Tongue (tissue), 2 donors: ENCODE measurements around the gene BYSL. TPM values are rescaled to one million over a fixed set of nuclear protein-coding genes. Genes with fewer than 3 reads are reported as not detected.
"Not testable (repeated sequence)": the region's sequence is repeated elsewhere in the genome, so short reads cannot be mapped to it uniquely, and the experiment has no call there.

ENCODE experiments used
- DNase-seq: peaks from one replicate; pipeline ENCODE4 v3.0.0-alpha.2; 2015
- total RNA-seq: library from RNA; depleted of rRNA; stranded (reverse); fragments of >200 nt; gene quantifications from one replicate; pipeline ENCODE4 v1.2.3, GENCODE V29; 2014

Gene BYSL
- total RNA-seq, 1 donor from 2014 or later = 15.5 TPM

DNA sequence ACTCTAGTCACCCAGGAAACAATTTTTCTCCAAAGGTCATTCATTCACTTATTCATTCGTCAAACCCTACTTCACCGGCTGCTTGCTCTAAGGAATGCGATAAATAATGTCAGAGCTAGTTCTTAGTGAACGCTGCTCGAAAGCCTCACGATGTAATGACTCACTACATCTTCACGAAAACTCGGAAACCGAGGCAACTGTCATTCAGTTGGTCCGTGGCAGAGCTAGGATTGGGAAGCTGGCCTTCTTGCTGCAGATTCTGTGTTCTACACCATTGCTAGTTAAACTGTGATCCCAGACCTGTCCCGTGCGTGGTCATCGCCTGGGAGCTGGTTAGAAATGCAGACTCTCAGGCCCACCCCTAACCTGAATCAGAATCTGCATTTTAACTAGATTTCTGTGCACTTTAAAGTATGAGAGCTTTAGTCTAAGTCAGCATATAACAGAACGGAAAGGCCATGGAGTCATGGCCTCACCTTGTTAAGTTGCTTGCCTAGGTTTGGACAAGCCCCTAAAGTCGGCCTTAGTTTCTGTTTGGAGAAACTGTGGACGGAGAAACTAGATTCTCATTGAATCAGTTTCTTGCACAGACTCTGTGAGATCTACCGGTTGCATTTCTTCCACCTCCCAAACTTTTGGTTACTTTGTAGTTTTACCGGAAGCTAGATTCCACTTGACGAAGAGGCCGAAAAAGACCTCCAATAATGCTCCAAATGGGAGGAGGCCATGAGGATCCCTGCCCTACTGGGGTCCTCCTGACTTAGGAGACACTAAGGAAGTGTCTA lies 21.0 kb downstream of the BYSL start:
- DNase-seq = no peak

DNA sequence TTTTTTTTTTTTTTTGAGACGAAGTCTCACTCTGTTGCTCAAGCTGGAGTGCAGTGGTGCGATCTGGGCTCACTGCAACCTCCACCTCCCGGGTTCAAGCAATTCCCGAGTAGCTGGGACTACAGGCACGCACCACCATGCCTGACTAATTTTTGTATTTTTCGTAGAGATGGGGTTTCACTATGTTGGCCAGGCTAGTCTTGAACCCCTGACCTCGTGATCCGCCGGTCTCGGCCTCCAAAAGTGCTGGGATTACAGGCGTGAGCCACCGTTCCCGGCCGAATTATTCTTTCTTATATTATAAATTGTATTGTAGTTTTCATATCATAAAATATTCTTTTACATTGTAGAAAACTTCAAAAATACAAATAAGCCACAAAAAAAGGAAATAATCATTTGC lies 21.6 kb downstream of the BYSL start:
- DNase-seq = not testable (repeated sequence)

- DNase-seq = no peak
Measured at GRCh38 chr6:41943456-41943855, 22.2 kb downstream of the BYSL start.

- DNase-seq = no peak
Measured at GRCh38 chr6:41947581-41948220, 26.4 kb downstream of the BYSL start.

GRCh38 chr6:41954668-41955067 lies 33.4 kb downstream of the BYSL start:
- no peak for DNase-seq

GRCh38 chr6:41955412-41955811 lies 34.1 kb downstream of the BYSL start:
- DNase-seq = no peak

GRCh38 chr6:41957117-41957516 lies 35.8 kb downstream of the BYSL start:
- no peak for DNase-seq

- DNase-seq = no peak
Measured at GRCh38 chr6:41958022-41958856, 36.9 kb downstream of the BYSL start.

- DNase-seq = no peak
Measured at GRCh38 chr6:41960028-41960427, 38.7 kb downstream of the BYSL start.

DNA sequence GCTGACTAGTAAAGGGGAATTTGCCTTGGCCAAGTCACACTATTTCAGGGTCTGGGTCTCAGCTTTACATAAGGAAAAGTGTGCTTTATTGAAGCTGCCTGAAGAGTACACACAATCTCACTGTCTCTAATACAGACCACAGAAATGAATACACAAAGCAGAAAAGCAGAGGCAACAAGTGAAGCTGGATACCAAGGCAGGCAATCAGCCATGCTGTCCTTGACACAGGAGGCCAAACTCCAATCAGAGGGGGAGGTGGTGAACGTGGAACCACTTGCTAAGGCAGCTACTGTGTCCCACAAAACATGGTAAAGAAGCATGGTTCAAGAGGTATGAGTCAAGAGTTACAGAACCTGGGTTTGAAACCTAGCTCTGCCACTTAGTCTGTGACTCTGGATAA lies 42.1 kb downstream of the BYSL start:
- DNase-seq = no peak

DNA sequence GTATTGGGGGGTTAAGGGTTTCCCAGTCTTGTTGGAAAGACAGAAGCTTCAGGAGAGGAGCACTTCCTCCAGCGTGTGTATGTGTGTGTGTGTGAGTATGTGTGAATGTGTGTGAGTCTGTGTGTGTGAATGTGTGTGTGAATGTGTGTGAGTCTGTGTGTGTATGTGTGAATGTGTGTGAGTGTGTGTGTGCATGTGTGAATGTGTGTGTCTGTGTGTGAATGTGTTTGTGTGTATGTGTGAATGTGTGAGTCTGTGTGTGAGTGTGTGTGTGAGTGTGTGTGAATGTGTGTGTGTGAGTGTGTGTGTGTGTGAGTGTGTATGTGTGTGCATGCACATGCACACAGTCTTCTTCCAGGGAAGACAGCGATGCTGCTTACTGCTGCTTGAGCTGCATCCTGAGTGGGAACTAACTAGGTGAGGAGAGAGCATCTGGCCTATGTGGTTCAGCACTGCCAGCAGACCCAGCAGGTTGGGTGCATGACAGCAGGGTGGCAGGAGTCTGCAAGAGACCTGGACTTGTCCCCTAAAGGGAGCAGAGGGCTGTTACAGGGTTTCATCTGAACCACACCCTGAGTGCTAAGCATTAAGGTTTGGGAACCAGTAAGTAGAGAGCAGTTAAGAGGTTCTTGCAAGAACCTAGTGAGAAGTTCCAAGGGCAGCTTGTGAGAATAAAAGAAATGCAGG lies 43.0 kb downstream of the BYSL start:
- no peak for DNase-seq

- no peak for DNase-seq
Measured at GRCh38 chr6:41965429-41966213, 44.3 kb downstream of the BYSL start.

- DNase-seq = no peak
Measured at GRCh38 chr6:41966214-41966920, 45.1 kb downstream of the BYSL start.

- no peak for DNase-seq
Measured at GRCh38 chr6:41966961-41967311, 45.6 kb downstream of the BYSL start.

GRCh38 chr6:41967312-41968287 lies 46.3 kb downstream of the BYSL start:
- no peak for DNase-seq

- no peak for DNase-seq
Measured at GRCh38 chr6:41970436-41970846, 49.1 kb downstream of the BYSL start.

- no peak for DNase-seq
Measured at GRCh38 chr6:41972826-41973225, 51.5 kb downstream of the BYSL start.

- DNase-seq = no peak
Measured at GRCh38 chr6:41974281-41974825, 53.1 kb downstream of the BYSL start.

DNA sequence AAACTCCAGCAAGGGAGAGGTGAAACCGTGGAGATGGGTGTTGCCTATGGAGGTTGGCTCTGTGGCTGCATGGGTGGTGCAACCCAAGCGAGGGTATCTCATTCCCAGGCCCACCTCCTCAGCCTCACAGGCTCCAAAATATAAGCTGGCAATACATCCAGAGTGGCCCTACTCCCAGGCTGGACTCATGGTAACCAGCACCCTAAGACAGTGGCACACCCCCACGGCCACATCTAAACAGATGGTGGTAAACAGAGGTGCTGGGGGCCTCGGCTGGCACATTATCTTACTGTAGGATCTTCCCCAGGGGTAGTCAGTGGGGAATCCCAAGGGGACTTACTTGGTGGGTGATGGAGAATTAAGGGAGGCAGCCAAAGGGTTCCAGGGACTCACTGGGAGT lies 54.0 kb downstream of the BYSL start:
- DNase-seq = no peak
